Stimulated activated CD4-positive, alpha-beta T cell treated with anti-CD3 and anti-CD28 coated beads, TNF-alpha, amount 100 ng/mL, for 4 hours (primary cell): Measurements from ENCODE around the gene LRP1B.

Experiments used
- DNase-seq, 3 experiments: peaks; one replicate each; pipeline ENCODE4 v3.0.0-alpha.2; 2020; ENCODE audit warnings: low read depth in 3 of 3

LRP1B gene

DNA sequence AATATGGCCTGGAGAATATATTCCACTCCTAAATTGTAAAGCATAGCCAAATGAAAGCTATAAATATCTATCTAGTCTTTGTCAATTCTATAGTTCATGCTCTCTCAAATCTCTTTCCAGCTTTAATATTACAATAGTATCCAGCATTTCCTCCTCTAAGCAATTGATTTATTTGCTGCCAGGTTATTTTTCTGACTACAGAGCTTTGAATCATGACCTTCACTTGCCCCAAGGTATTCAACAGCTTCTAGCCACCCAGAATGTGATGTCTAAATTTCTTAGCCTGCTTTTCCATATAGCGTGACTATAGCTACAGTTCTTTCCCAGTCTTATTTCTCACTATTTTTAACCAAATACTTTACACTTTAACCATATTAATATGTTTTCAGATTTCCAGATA lies 1287.6 kb downstream of the LRP1B start:
- no peak for DNase-seq

DNA sequence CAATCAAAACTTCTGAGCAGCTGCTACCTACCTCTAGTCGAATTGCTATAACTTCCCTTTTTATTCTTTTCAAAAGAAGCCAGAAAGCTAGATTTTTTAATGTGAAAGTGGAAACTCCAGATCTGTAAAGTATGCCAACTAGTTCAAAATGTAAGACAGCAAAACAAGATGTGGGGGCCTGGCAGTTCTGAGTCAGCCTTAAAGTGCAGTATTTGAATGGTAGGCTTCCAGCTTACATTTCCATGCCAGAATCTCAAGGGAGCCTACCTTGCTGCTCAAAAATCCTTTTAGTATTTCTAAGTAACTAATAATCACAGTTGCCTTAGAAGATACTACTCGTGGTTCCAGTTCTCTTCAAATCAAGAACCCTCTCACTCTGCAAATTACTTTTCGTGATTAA lies 1288.7 kb downstream of the LRP1B start:
- no peak for DNase-seq

DNA sequence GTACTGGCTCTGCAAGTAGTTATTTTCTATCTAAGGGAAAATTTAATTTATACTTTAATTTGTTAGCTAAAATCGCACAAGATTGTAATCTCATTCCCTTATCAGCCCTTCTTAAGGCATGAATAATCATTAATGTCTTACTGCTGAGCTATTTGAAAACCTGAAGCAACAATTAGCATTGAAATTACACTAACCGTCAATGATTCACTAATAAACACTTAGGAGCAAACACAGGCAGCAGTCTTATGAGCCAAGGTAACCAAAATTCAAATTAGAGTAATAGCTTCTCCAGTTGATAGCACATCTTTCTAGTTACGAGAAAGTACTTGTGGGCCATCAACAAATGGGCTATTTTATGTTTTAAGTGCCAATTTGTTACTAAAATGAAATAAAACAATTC lies 1289.7 kb downstream of the LRP1B start:
- no peak for DNase-seq

DNA sequence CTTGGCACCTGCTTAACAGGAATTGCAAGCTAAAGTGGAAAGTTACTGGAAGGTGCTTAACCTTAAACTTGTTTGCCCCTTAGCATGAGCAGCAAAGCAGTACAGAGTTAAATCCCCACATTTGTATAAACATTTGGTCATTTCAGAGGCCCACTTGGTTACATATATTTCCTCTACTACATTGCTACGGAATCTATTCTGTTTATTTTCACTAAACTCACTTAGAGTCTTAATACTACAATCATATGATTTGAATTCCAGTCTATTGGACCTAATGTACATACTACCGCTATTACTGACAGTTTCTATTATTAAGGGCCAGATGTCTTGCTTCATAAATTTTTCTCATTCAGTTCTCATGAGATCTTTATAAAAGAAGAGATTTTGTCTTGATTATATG lies 1294.0 kb downstream of the LRP1B start:
- no peak for DNase-seq

DNA sequence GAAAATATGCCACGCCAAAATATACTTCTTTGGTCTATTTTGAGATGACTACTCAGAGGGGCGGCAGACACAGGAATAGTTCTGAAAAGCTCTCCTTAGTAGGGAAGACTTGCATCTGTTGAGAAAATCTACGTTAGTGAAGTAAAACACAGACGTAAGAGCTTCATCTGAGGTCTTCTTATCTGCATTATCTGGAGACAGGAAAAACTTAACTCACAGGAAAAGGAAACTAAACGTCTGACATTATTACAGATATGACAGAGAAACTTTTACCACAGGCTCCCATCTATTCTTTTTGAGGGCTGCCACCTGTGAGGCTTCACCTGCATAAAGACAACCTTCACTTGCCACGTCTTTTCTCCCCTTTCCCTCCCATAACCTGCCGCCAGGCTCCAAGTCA lies 1295.7 kb downstream of the LRP1B start:
- no peak for DNase-seq

DNA sequence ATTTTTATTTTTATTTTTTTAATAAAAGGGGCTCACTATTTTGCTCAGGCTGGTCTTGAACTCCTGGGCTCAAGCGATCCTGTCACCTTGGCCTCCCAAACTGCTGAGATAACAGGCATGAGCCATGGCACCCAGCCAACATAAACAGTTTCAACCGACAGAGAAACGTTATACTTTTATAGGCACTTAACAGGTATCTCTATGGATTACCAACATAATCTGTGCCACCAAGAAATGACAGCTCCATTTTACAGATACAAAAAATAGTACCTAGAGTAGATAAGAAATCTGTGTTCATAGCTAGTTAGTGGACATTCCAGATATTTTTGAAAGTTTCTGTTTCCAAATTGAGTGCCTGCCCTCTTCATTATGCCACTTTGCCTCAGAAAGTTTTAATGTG lies 1316.7 kb downstream of the LRP1B start:
- DNase-seq, result no peak

DNA sequence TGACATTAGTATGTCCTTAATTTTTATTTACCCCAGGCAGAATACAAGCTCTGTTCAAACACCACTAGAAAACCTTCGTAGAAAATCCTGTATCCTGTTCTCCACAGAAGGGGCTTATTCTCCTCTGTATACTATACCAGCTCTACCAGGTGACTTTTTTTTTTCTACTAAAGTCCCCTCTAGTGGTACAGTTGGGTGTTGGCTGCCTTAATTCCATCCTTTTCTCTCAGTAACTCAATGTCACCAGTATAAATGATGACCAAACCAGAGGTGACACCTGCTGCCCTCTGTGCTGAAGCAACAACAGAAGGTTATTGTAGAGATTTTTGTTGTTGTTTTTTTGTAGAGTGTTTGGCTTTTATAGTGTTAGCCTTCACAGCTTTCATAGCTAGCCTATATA lies 1322.0 kb downstream of the LRP1B start:
- DNase-seq, result no peak

GRCh38 chr2:140808211-140808610 lies 1322.6 kb downstream of the LRP1B start:
- DNase-seq, result no peak

- DNase-seq, result no peak
Measured at GRCh38 chr2:140804700-140805260, 1326.0 kb downstream of the LRP1B start.

DNA sequence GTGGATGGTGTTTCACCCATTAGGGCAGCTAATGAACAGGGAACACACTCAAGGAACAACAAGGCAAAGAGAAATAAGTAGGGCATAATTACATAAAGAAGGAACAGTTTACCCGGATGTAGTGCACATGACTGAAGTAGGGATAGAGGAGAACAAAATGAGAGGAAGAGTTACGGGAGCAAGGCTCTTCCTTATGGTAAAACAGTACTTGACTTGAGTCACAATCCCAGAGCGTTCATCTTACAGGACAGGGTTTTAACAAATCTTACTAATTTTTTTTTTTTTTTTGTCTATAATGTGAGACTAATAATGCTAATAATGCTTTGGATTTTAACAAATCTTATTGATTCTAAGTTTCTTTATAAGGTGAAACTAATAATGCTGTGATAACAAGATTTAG lies 1329.5 kb downstream of the LRP1B start:
- no peak for DNase-seq

- DNase-seq, result no peak
Measured at GRCh38 chr2:140797718-140798117, 1333.1 kb downstream of the LRP1B start.

DNA sequence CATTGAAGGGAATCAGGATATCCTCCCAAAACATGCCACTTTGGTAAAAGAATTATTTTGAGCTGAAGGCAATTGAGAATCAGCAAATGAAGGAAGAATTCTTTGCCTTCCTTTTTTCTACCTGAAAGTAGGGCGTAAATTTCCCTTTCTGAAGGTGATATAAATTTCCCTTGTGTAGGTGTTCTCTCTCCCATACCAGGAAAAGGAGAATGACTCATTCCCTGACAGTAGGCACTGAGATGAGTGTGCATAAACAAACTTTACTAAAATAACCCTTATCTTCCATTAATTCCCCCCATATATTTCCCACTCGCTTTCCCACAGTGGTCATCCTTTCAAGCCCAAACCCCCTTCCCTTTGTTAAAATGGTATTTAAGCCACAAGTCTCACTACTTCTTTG lies 1339.0 kb downstream of the LRP1B start:
- no peak for DNase-seq

DNA sequence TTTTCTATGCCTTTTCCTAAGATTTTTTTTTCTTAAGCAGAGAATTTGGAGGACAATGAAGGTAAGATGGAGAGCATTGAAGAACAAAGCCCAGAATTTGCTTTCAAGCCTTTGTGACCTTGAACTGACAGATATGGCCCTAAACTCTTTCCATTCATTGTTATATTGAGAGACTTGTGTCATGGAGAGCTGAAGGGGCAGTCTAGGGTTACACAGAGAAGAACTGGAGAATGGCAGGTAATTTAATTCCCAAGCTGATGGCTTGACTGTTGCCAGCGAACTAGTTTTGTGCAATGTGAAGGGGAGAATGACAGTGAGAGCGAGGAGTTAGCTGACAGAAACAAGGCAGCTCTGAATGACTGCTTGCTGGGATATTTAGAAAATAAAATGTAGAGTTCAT lies 1344.2 kb downstream of the LRP1B start:
- no peak for DNase-seq

GRCh38 chr2:140775411-140775810 lies 1355.4 kb downstream of the LRP1B start:
- DNase-seq, result no peak

GRCh38 chr2:140770645-140771044 lies 1360.2 kb downstream of the LRP1B start:
- no peak for DNase-seq

- no peak for DNase-seq
Measured at GRCh38 chr2:140761807-140762206, 1369.0 kb downstream of the LRP1B start.

DNA sequence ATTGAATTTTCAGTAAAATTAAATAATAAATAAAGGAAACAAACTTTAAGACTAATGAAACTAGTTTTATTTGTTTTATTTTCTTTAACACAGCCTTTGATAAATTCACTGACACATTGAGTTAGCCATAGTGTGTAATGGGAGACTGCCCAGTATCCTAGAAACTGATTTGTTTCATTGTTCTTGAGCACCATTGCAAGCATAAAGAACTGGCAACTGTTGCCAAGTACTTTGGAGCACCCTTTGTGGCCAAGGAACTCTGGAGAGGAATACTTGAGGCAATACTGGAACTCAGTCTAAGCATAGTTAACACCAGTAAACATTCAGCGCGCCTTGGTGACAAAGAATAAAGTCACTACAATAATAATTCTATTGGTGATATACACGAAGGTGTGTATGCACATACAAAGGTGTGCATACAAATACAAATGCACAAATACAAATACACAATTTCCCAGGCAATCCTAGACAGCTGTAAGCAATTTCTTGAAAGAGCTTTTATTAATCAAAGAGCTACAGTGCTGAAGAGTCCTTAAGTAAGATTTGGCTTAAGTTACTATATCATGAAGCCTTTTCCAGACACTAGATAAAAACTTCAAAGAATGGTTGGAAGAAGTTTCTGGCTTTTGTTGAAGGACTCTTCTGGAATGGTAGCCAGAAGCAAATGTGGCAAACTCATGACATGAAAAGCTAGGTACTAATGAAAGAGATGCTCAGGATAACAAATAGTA lies 1371.2 kb downstream of the LRP1B start:
- DNase-seq, result no peak

DNA sequence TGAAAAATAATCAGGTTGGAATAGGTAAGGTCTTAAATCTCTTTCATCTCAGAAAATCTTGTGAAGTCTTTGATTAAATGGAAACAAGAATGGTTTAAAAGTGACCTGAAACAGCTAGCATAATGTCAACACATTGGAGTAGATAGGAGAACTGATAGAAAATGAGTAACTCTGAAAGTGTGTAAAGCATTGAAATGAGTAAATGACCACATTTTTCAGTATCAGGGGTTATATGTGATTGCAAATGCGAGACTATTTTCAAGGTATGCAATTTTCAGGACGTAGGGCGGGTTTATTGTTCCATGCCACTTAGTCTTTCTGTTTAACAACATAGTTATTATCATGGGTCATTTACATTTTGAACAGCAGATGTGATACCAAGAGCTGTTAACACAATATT lies 1383.2 kb downstream of the LRP1B start:
- DNase-seq, result no peak

GRCh38 chr2:140747090-140747489 lies 1383.7 kb downstream of the LRP1B start:
- no peak for DNase-seq

GRCh38 chr2:140744379-140744778 lies 1386.4 kb downstream of the LRP1B start:
- DNase-seq, result no peak

- no peak for DNase-seq
Measured at GRCh38 chr2:140737006-140737405, 1393.8 kb downstream of the LRP1B start.

- DNase-seq, result no peak
Measured at GRCh38 chr2:140734992-140735391, 1395.8 kb downstream of the LRP1B start.

- no peak for DNase-seq
Measured at GRCh38 chr2:140718999-140719398, 1411.8 kb downstream of the LRP1B start.

DNA sequence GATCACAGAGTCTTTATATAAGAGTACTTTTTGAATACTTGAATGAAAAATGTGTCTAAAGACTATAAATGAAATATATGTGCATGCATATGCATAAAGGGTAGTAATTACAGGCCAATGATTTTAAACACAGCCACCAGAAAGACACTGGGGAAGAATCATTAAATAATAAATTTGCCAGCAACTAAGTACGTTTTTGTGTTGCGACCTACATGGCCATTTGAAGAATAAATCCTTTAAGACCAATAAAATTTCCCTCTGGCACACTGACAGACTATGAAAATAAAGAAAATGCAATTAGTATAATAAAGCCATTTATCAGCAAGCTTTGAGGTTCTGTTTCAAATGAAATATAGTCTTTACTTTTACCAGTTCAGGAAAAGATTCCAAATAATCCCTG lies 1413.3 kb downstream of the LRP1B start:
- no peak for DNase-seq
